IMR-90 (cell line): ENCODE data around the gene BDNF. TPM values are rescaled to one million over a fixed set of nuclear protein-coding genes. Genes with fewer than 3 reads are reported as not detected.

Source experiments
- ATAC-seq: fragments of 200-7000 bp; cut with Tn5 transposase; 2 replicates; pipeline ENCODE4 v1.9.1; 2020; ENCODE audit warnings: low read depth, mild to moderate bottlenecking, moderate library complexity
- BruUV-seq: library from RNA; stranded (reverse); fragments of 400-500 nt; replicated peaks from 2 replicates; lab custom pipeline; 2021; lab: Mats Ljungman, UMichigan
- CTCF ChIA-PET: fragments of 300-600 bp; formaldehyde crosslinking; extraction: SDS; loops from one replicate; lab custom pipeline; 2021; ENCODE audit warnings: antibody characterized with exemption; lab: Yijun Ruan, JAX
- POLR2A ChIA-PET: fragments of 300-600 bp; sonication (Branson Sonifier 250); formaldehyde crosslinking; loops from one replicate; lab custom pipeline; 2022; ENCODE audit warnings: antibody characterized with exemption; ENCODE audit not compliant: unreplicated experiment; lab: Charles Lee
- DNase-seq: peaks from one replicate; pipeline ENCODE4 v3.0.0; 2013
- H2AFZ ChIP-seq: replicated peaks from 2 replicates; pipeline ENCODE3; 2013; ENCODE audit warnings: low read length, mild to moderate bottlenecking; ENCODE audit not compliant: poor library complexity
- H2AK5ac ChIP-seq: 2 replicates; pipeline ENCODE4 v1.6.1; 2013; ENCODE audit warnings: low read depth, low read length, inconsistent platforms
- H2AK9ac ChIP-seq: replicated peaks from 2 replicates; pipeline ENCODE3; 2013; ENCODE audit warnings: mild to moderate bottlenecking, low read depth, low read length, moderate library complexity; ENCODE audit not compliant: poor library complexity
- H2BK120ac ChIP-seq: 2 replicates; pipeline ENCODE4 v1.6.1; 2013; ENCODE audit warnings: low read depth, low read length, inconsistent platforms
- H2BK15ac ChIP-seq: 3 replicates; pipeline ENCODE4 v1.6.1; 2013; ENCODE audit warnings: low read depth, low read length, inconsistent platforms
- H2BK20ac ChIP-seq: 2 replicates; pipeline ENCODE4 v1.6.1; 2013; ENCODE audit warnings: low read depth, mild to moderate bottlenecking, inconsistent platforms, low read length, moderate library complexity
- H2BK5ac ChIP-seq: 2 replicates; pipeline ENCODE4 v1.6.1; 2013; ENCODE audit warnings: mild to moderate bottlenecking, low read depth, low read length, inconsistent platforms; ENCODE audit not compliant: poor library complexity, severe bottlenecking
- H3K14ac ChIP-seq: replicated peaks from 2 replicates; pipeline ENCODE4 v1.6.1; 2013; ENCODE audit warnings: low read depth, low read length, inconsistent platforms
- H3K18ac ChIP-seq: 2 replicates; pipeline ENCODE4 v1.6.1; 2013; ENCODE audit warnings: low read depth, low read length, control low read depth
- H3K23ac ChIP-seq: 2 replicates; pipeline ENCODE4 v1.6.1; 2013; ENCODE audit warnings: low read depth, low read length, inconsistent platforms
- H3K27ac ChIP-seq: 2 replicates; pipeline ENCODE4 v1.5.1; 2013; ENCODE audit warnings: mild to moderate bottlenecking, control low read depth, low read length; ENCODE audit not compliant: insufficient read depth
- H3K27me3 ChIP-seq: 2 replicates; pipeline ENCODE4 v1.6.1; 2013; ENCODE audit warnings: low read length; ENCODE audit not compliant: control insufficient read depth, insufficient read depth
- H3K36me3 ChIP-seq: 2 replicates; pipeline ENCODE4 v1.6.1; 2013; ENCODE audit warnings: low read length, mixed read lengths; ENCODE audit not compliant: control insufficient read depth, insufficient read depth
- H3K4ac ChIP-seq: 2 replicates; pipeline ENCODE4 v1.6.1; 2013; ENCODE audit warnings: low read depth, low read length, inconsistent platforms
- H3K4me1 ChIP-seq: 2 replicates; pipeline ENCODE4 v1.6.1; 2013; ENCODE audit warnings: low read length, mixed read lengths; ENCODE audit not compliant: control insufficient read depth, insufficient read depth
- H3K4me2 ChIP-seq: 2 replicates; pipeline ENCODE4 v1.6.1; 2013; ENCODE audit warnings: low read depth, mild to moderate bottlenecking, control low read depth, low read length, moderate library complexity
- H3K4me3 ChIP-seq: 2 replicates; pipeline ENCODE4 v1.5.1; 2013; ENCODE audit warnings: low read depth, mild to moderate bottlenecking, control low read depth, low read length, moderate library complexity; ENCODE audit not compliant: insufficient read depth
- H3K56ac ChIP-seq: 2 replicates; pipeline ENCODE4 v1.6.1; 2013; ENCODE audit warnings: low read length, inconsistent platforms; ENCODE audit not compliant: insufficient read depth; ENCODE audit errors: extremely low read depth
- H3K79me1 ChIP-seq, 2 experiments: 2 replicates each; pipeline ENCODE4 v1.6.1; 2013; ENCODE audit warnings: low read length in 2 of 2, inconsistent platforms in 1 of 2, low read depth in 1 of 2
- H3K9ac ChIP-seq: 2 replicates; pipeline ENCODE4 v1.6.1; 2013; ENCODE audit warnings: low read depth, low read length, control low read depth
- H3K9me1 ChIP-seq: 2 replicates; pipeline ENCODE4 v1.6.1; 2013; ENCODE audit warnings: low read length, inconsistent platforms; ENCODE audit not compliant: insufficient read depth
- H3K9me3 ChIP-seq: 2 replicates; pipeline ENCODE4 v1.6.1; 2013; ENCODE audit warnings: low read length; ENCODE audit not compliant: control insufficient read depth, insufficient read depth
- H4K20me1 ChIP-seq: 2 replicates; pipeline ENCODE4 v1.6.1; 2013; ENCODE audit warnings: low read length, inconsistent platforms; ENCODE audit not compliant: insufficient read depth
- H4K5ac ChIP-seq: 2 replicates; pipeline ENCODE4 v1.6.1; 2013; ENCODE audit warnings: mild to moderate bottlenecking, low read depth, low read length, control low read depth
- H4K8ac ChIP-seq, 2 experiments: 2 replicates each; pipeline ENCODE4 v1.6.1; 2013; ENCODE audit warnings: low read depth in 2 of 2, low read length in 2 of 2, control low read depth in 1 of 2, inconsistent platforms in 1 of 2
- H4K91ac ChIP-seq: 2 replicates; pipeline ENCODE4 v1.6.1; 2013; ENCODE audit warnings: low read depth, low read length, inconsistent platforms; ENCODE audit not compliant: insufficient read depth
- BHLHE40 ChIP-seq: fragments of 150-350 bp; IDR thresholded peaks from 2 replicates; pipeline ENCODE4 v1.6.1; 2016; ENCODE audit warnings: mild to moderate bottlenecking, low read depth, low read length
- CEBPB ChIP-seq: IDR thresholded peaks from 2 replicates; pipeline ENCODE4 v1.6.1; 2012; ENCODE audit warnings: low read depth, low read length, improper control_type of control experiment
- CHD1 ChIP-seq: IDR thresholded peaks from 2 replicates; pipeline ENCODE4 v1.6.1; 2012; ENCODE audit warnings: low read depth, low read length, improper control_type of control experiment
- FOS ChIP-seq: fragments of 150-350 bp; IDR thresholded peaks from 2 replicates; pipeline ENCODE4 v1.6.1; 2016; ENCODE audit warnings: low read depth, low read length
- MAFK ChIP-seq: IDR thresholded peaks from 2 replicates; pipeline ENCODE4 v1.6.1; 2012; ENCODE audit warnings: low read depth, low read length, improper control_type of control experiment
- MAZ ChIP-seq: IDR thresholded peaks from 2 replicates; pipeline ENCODE4 v1.6.1; 2012; ENCODE audit warnings: low read depth, mild to moderate bottlenecking, low read length, improper control_type of control experiment, moderate library complexity, borderline replicate concordance
- MXI1 ChIP-seq: IDR thresholded peaks from 2 replicates; pipeline ENCODE4 v1.6.1; 2012; ENCODE audit warnings: low read depth, mild to moderate bottlenecking, low read length, moderate library complexity, borderline replicate concordance
- NFE2L2 ChIP-seq: fragments of 150-350 bp; IDR thresholded peaks from 2 replicates; pipeline ENCODE4 v1.6.1; 2016; ENCODE audit warnings: low read depth, mild to moderate bottlenecking, low read length
- POLR2A ChIP-seq: IDR thresholded peaks from 2 replicates; pipeline ENCODE4 v1.6.1; 2012; ENCODE audit warnings: mild to moderate bottlenecking, low read depth, low read length
- RAD21 ChIP-seq: IDR thresholded peaks from 2 replicates; pipeline ENCODE4 v1.6.1; 2012; ENCODE audit warnings: low read length, improper control_type of control experiment
- RCOR1 ChIP-seq: IDR thresholded peaks from 2 replicates; pipeline ENCODE4 v1.6.1; 2012; ENCODE audit warnings: mild to moderate bottlenecking, low read length, improper control_type of control experiment; ENCODE audit not compliant: insufficient replicate concordance
- RFX5 ChIP-seq: IDR thresholded peaks from 2 replicates; pipeline ENCODE4 v1.8.0; 2012; ENCODE audit warnings: low read depth, mild to moderate bottlenecking, low read length, moderate library complexity
- SMC3 ChIP-seq: fragments of 150-350 bp; IDR thresholded peaks from 2 replicates; pipeline ENCODE4 v1.6.1; 2016; ENCODE audit warnings: low read depth, mild to moderate bottlenecking, antibody characterized with exemption, low read length, moderate library complexity
- WGBS, 2 experiments: methylation state at CpG; one replicate each; pipeline versions ENCODE4 v1.1.5 to v1.1.7; 2013; ENCODE audit warnings: missing lambda C conversion rate in 2 of 2; ENCODE audit not compliant: insufficient read length in 1 of 2; ENCODE audit errors: extremely low coverage in 2 of 2; 5-methylcytosine and 5-hydroxymethylcytosine counted together
- dilution Hi-C: fragments of 300-500 bp; cut with HindIII; formaldehyde crosslinking; loops from one replicate; pipeline ENCODE4 v1.14.3; 2018; ENCODE audit warnings: low sequenced_read_pairs; ENCODE audit not compliant: unreplicated experiment
- in situ Hi-C: fragments of 300-500 bp; cut with MboI; formaldehyde crosslinking; loops from 3 replicates; pipeline ENCODE4 v1.14.3; 2019; ENCODE audit warnings: low sequenced_read_pairs, inconsistent platforms, mixed read lengths
- intact Hi-C: fragments of 100-400 bp; cut with micrococcal nuclease; formaldehyde crosslinking; loops from 2 replicates; pipeline ENCODE4 v1.10.0; 2022
- polyA plus RNA-seq, 3 experiments: library from polyadenylated mRNA; depleted of rRNA; stranded (reverse); fragments of >200 nt; gene quantifications; 2 replicates each; pipeline ENCODE4 v1.2.3, GENCODE V29; 2012; ENCODE audit warnings: low replicate concordance in 1 of 3
- total RNA-seq: library from RNA; depleted of rRNA; stranded (reverse); fragments of >200 nt; gene quantifications from 2 replicates; pipeline ENCODE4 v1.2.3, GENCODE V29; 2012
- TF ChIP-seq, protein P1 (sequence below): conservative IDR thresholded peaks from 2 replicates; pipeline ENCODE4 v1.5.1; 2012; ENCODE audit warnings: mild to moderate bottlenecking, low read depth, low read length, improper control_type of control experiment
- TF ChIP-seq, protein P2 (sequence below): fragments of 150-350 bp; IDR thresholded peaks from 2 replicates; pipeline ENCODE4 v1.6.1; 2016; ENCODE audit warnings: low read depth, mild to moderate bottlenecking, low read length, moderate library complexity, borderline replicate concordance

Gene BDNF
- total and polyA plus RNA-seq, 2 of the 4 experiments (the other 2 are of a cell fraction): 94.8 to 152 TPM

DNA sequence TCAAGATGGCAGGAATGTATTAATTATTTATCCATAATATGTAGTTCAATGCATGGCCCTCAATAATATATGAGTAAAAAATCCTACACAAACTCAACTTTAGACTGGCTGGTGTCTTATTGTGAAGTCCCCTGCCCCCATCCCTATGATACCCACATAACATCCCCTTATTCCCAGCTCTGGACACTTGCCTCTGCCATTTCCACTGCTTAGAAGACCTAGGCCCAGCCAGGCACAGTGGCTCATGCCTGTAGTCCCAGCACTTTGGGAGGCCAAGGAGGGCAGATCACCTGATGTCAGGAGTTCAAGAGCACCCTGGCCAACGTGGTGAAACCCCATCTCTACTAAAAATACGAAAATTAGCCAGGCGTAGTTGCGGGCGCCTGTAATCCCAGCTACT is 84.4 kb downstream of the BDNF start:
- no CpG with 5 or more reads among the region's 5 CpGs for WGBS, 2 experiments
- intact Hi-C loops: no loop called here
- in situ Hi-C loops: no loop called here
- BruUV-seq: no TSS peak
- no peak for DNase-seq
- no peak overlapping the region for H3K23ac ChIP-seq
- H3K9ac ChIP-seq: no peak overlapping the region
- no peak overlapping the region for H3K4me2 ChIP-seq
- dilution Hi-C loops: no loop called here
- H2AK5ac ChIP-seq: no peak overlapping the region
- H3K4me3 ChIP-seq: no peak overlapping the region
- H3K27ac ChIP-seq: no peak overlapping the region
- no peak overlapping the region for H4K91ac ChIP-seq
- no peak overlapping the region for H2BK15ac ChIP-seq
- no peak overlapping the region for H3K18ac ChIP-seq
- H3K9me1 ChIP-seq: no peaks in the 10 kb centered on the region
- no peak overlapping the region for H4K8ac ChIP-seq
- H2AK9ac ChIP-seq: no peak overlapping the region
- POLR2A ChIA-PET: no interaction called here
- no peak overlapping the region for H2BK120ac ChIP-seq
- CTCF ChIA-PET: no interaction called here
- H3K4me1 ChIP-seq: peaks cover 4% of the 10 kb centered on the region
- H3K36me3 ChIP-seq: no peaks in the 10 kb centered on the region
- H3K56ac ChIP-seq: no peak overlapping the region
- no peaks in the 10 kb centered on the region for H3K9me3 ChIP-seq
- TF ChIP-seq RAD21 (no peak), RFX5 (no peak), MAFK (no peak), RCOR1 (no peak), POLR2A (no peak), NFE2L2 (no peak), CEBPB (no peak), SMC3 (no peak), MAZ (no peak), FOS (no peak), MXI1 (no peak), BHLHE40 (no peak), CHD1 (no peak)
- TF ChIP-seq, protein P1, sequence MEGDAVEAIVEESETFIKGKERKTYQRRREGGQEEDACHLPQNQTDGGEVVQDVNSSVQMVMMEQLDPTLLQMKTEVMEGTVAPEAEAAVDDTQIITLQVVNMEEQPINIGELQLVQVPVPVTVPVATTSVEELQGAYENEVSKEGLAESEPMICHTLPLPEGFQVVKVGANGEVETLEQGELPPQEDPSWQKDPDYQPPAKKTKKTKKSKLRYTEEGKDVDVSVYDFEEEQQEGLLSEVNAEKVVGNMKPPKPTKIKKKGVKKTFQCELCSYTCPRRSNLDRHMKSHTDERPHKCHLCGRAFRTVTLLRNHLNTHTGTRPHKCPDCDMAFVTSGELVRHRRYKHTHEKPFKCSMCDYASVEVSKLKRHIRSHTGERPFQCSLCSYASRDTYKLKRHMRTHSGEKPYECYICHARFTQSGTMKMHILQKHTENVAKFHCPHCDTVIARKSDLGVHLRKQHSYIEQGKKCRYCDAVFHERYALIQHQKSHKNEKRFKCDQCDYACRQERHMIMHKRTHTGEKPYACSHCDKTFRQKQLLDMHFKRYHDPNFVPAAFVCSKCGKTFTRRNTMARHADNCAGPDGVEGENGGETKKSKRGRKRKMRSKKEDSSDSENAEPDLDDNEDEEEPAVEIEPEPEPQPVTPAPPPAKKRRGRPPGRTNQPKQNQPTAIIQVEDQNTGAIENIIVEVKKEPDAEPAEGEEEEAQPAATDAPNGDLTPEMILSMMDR: no peak
- TF ChIP-seq, protein P2, sequence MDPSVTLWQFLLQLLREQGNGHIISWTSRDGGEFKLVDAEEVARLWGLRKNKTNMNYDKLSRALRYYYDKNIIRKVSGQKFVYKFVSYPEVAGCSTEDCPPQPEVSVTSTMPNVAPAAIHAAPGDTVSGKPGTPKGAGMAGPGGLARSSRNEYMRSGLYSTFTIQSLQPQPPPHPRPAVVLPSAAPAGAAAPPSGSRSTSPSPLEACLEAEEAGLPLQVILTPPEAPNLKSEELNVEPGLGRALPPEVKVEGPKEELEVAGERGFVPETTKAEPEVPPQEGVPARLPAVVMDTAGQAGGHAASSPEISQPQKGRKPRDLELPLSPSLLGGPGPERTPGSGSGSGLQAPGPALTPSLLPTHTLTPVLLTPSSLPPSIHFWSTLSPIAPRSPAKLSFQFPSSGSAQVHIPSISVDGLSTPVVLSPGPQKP: no peak
- H3K27me3 ChIP-seq: no peaks in the 10 kb centered on the region
- no peak overlapping the region for H4K5ac ChIP-seq
- H3K79me1 ChIP-seq: no peaks in the 10 kb centered on the region
- H4K20me1 ChIP-seq: no peaks in the 10 kb centered on the region
- no peak overlapping the region for H2BK20ac ChIP-seq
- no peak overlapping the region for H2BK5ac ChIP-seq
- ATAC-seq: no peak
- H3K14ac ChIP-seq: no peak overlapping the region
- no peak overlapping the region for H2AFZ ChIP-seq
- H3K4ac ChIP-seq: no peak overlapping the region
